GM21526 (cell line): Measurements from ENCODE around the gene PAFAH1B1.
"Not testable (repeated sequence)": the region's sequence is repeated elsewhere in the genome, so short reads cannot be mapped to it uniquely, and the experiment has no call there.

ENCODE experiments used
- ATAC-seq: cut with Tn5 transposase; IDR thresholded peaks from one replicate; pipeline ENCODE4 v1.9.1; 2021; ENCODE audit warnings: moderate library complexity; ENCODE audit not compliant: unreplicated experiment, low FRiP score

PAFAH1B1 gene

DNA sequence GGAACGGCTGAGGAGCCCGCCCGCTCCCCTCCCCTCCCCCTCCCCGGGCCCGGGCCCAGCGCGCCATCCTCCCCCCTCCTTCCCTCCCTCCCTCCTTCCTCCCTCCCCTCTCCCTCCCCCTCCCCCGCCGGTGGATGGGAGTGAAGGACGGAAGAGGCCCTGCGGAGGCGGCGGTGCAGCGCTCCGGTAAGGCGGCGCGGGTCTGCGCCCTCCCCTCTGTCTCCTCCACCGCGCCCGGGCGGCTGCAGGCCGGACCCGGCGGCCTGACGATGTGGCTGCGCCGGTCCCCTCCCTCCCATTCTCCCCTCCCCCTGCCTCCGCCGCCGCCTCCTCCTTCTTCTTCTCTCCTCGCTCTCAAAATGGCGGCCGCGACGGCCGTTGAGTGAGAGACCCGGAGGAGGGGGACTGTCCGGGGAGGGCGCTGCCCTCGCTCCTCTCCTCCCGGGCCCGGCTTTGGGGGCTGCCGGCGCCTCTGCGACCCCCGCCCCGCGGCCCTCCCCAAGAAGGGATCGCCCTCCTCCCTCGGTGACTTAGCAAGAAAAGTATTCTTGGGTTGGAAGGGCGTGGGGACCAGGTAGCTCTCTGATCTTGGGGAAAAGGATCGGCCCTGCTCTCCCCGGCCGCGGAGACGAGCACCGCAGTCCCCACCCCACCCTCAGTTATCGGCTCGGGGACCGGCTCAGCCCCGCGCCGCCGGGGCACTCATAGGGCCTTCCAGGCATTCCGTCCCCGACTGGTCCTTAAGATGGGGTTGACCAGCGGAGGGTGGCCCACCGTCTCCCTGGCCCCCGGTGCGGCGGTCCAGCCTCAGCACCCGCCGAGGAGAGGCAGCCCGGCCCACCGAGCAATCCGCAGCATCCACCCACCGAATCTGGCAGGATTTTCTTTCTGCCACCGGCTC lies 617 bp downstream of the PAFAH1B1 start:
- peak; percentile 35 for ATAC-seq

DNA sequence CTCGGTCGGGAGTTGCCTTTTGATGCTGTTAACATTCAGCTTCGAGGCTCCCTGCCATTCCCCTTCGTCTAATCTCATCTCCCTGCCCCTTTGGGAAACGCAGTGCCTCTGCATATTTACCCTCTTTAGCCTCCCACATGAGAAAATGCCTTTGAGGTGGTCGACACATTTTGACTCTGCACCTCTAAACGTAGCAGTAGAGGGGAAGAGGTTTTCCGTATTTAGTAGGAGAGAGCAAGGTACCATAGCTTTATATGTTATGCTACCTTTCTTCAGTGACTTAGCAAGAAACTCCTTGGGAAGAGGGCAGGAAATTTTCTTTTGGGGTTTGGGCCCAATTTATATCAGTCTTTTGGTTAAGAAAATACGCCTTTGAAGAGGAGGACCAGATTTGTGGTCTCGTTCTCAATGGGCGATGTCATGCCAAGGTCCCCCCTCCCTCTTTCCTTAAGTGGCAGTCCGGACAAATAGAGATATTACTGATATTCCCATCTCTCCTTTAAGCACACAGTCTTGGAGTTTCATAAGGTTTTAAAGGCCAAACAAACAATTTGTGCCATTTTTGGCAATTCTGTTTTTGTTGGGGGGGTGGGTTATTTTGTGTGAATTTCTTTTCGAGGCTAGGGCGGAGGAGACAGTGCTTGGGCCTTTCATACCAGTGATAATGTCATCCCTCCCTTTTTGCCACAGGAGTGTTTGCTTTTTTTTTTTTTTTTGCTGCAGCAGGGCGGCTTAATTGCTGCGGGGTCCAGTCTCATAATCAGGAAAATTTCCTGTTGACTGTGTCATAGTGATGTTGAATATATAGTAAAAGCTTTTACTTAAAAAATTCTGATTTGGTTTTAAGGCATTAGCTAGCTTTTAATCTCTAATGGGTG lies 1.5 kb downstream of the PAFAH1B1 start:
- no peak for ATAC-seq

DNA sequence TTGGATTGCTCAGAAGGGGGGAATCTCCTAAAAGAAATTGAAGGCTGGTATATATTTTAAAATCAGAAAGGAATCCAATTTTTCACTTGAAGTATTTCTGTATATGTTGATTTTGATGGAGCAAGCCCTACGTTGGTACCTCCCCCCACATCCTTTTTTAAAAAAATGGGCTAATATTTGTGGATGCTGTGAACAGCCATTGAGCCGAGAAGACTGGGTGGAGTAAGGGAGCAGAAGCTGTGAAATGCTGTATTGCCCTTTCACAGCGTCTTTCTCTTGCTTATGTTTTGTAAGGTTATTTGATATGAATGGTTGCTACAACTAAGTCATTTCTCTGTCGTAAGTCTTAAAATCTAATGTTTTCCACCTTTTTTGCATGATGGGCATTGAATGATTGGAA lies 2.3 kb downstream of the PAFAH1B1 start:
- ATAC-seq: no peak

DNA sequence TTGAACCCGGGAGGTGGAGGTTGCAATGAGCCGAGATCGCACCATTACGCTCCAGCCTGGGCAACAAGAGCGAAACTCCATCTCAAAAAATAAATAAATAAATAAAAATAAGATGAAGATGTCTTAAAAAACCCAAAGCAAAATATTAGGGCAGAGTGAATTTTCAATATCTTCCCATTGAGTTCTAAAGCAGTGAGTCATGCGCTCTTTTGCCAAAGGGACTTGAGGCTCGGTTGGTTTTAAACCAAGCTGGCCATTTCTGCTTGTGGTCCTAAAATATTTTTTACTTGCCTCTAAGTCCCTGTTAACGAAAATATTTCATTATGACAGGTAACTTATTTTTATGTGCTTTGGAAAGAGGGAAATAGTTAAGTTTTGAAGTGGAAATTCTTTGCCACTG lies 4.7 kb downstream of the PAFAH1B1 start:
- ATAC-seq: no peak

DNA sequence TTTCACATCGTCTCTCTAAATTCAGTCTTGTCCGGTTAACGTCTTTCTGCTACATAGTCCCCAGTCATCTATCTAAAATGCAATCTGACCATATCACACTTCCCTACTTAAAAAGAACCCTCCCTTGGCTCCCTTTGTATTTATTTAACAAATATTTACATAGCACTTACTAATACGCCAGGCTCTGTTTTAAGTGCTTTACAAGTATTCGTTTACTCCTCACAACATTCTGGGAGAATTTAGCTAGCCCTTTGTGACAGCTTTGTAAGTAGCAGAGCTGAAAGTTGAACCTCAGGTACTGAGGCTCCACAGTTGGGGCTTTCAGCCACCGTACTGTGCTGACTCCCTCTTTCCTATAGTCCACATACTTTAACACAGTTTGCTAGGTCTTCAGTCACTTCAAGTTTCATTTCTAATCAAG lies 9.2 kb downstream of the PAFAH1B1 start:
- ATAC-seq: no peak

DNA sequence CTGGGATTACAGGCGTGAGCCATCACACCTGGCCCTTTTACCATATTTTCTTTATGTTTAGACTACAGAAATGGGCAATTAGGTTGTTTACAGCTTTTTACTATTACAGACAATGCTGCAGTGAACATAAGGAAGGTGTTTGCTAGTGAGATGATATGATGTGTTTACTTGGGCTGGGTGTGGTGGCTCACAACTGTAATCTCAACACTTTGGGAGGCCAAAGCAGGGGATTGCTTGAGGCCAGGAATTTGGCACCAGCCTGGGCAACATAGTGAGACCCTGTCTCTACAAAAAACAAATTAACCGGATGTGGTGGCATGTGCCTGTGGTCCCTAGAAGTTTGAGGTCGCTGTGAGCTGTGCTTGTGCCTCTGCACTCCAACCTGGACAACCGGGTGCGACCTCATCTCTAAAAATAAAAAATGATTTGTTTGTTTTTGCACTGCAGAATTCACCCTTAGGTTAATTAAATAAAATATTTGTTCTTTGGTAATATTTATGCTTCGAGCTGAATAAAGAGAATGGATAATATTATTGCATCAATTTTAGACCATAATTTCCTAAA lies 15.0 kb downstream of the PAFAH1B1 start:
- no peak for ATAC-seq

DNA sequence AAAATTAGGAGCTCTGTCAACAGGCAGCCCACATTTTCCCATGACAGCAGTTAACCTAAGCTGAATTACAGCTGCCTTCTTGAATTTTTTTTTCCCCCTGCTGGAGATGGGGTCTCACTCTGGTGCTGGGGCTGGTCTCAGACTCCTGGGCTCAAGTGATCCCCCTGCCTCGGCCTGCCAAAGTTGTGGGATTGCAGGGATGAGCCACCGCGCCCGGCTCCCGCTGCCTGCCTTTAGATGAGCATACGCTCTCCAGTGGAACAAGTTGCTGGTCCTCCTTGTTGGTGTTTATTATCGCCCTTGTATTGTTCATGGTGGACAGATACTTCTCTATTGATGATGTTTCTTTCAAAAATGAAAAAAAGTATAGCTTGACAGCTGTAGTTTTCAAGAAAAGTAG lies 15.6 kb downstream of the PAFAH1B1 start:
- ATAC-seq: no peak

DNA sequence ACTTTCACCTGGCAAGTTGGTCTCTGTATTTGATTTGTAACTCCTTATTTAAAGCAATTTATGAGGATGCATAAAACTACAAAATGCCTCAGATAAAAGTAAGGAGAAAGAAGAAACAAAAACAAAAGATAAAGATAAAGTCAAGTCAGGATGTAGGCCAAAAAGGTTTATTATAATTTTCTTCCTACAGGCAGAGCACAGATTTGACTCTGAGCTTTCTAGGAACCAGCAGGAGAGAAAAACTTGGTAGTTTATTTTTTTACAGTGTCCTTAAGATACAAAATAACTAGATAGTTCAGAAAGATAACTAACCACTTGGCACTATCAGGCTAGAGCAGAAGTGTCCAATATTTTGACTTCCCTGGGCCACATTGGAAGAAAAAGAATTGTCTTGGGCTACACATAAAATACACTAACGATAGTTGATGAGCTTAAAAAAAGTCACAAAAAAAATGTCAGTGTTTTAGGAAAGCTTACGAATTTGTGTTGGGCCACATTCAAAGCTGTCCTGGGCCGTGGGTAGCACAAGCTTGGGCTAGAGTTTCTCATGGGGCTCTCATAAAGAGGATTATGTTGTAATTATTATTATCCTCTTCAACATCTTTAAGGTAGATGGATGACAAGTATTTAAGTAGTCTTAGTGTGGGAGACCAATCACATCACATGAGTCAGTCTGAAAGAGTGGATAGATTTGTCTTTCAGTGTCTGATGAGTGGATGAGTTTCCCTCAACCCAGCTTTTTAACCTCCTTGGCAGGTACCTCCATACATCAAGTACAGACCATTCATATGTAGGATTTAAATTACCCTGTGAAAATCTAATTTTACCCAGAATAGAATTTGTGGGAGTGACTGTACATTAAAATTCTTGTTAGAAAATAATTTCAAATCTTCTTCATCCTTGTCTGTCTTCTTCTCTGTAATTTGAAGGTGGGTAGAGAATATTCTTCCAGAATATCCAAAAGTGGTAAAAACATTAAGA lies 17.0 kb downstream of the PAFAH1B1 start:
- no peak for ATAC-seq

DNA sequence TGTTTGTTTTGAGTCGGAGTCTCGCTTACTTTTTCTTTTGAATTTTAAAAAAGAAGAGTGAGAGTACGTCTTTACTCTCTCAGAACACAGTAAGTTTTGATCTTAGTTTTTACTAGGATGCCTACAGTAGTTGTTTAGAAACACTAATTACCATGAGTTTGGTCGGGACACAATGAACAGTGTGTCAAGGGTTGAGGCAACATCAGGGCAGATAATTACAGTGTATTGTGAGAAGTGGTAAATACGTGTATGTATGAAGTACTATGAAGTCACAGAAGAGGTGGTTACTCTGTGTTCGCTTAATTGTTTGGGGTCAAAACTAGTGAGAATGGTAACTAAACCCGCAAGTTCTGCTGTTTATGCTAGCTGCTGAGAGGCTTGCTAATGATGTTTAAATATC lies 18.2 kb downstream of the PAFAH1B1 start:
- no peak for ATAC-seq

DNA sequence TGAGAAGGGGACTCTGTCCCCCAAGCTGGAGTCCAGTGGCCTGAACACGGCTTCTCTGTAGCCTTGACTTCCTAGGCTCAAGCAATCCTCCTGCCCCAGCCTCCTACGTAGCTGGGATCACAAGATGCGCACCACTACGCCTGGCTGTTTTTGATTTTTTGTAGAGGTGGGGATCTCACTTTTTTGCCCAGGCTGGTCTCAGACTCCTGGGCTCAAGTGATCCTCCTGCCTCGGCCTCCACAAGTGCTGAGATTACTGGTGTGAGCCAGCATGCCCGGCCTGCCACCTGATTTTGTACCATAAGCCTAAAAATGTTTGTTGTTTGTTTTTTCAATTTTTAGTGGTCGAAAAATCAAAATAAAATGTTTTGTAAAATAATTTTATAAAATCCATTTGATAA lies 19.2 kb downstream of the PAFAH1B1 start:
- no peak for ATAC-seq

DNA sequence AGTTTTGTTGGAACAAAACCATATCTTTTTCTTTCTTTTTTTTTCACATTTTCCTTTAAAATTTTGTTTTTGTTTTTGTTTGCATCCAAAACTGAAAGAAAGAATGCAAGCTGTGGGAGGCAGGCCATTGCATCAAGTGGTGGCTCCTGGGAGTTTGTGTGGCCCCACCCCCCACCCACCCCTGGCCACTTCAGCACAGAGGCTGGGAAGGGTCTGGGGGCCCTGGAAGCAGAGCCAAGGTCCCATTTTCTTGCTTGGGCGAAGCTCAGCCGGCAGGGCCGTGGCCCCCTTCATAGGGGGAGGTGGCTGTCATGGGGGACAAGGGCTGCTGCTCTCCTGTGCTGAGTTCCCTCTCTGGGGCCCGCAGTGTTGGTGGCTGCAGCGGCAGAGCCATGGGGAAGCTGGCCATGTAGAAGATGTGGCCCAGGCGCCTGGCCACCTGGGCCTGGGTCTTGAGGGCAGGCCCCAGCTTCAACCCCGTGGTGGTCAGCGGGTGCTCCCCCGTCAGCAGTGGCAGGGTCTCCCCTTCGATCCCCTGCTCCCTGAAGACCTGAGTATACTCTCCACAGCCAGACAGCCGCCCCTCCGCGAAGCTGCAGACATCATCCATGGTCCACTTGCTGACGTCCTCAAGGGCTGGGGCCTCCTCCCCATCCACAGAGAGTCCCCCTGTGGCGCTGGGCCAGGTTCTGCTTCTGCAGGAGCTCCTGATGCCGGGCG lies 19.8 kb downstream of the PAFAH1B1 start:
- ATAC-seq: no peak

DNA sequence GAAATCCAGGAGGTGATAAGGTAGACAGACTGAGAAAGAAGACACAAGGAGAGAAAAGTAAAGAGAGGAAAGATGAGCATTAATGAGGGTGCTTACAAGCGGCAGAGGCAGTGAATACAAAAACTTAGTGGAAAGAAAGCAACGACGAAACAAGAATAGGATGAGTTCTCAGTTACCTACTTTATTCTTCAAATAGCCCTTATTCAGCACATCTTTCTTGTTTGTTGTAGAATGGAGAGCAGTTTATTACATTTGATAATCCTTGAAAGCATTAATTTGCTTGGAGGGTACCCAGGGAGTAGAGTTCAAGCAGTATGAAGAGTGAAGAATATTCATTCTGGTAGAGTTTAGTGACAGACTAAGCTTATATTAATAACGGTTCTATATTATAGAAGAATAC lies 22.4 kb downstream of the PAFAH1B1 start:
- ATAC-seq: no peak

DNA sequence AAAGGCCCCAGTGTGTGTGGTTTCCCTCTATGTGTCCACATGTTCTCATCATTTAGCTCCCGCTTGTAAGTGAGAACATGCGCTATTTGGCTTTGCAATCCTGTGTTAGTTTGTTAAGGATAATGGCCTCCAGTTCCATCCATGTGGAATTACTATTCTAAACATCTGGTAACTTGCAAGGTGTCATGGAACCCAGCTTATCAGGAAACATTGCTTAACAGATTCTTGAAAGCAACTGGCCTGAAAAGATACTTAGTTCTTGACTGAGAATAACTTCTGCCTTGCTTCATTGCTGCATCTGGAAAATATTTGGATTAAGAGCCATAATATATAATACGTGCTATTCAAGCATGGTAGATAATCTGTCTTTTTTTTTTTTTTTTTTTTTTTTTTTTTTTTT lies 27.8 kb downstream of the PAFAH1B1 start:
- no peak for ATAC-seq

DNA sequence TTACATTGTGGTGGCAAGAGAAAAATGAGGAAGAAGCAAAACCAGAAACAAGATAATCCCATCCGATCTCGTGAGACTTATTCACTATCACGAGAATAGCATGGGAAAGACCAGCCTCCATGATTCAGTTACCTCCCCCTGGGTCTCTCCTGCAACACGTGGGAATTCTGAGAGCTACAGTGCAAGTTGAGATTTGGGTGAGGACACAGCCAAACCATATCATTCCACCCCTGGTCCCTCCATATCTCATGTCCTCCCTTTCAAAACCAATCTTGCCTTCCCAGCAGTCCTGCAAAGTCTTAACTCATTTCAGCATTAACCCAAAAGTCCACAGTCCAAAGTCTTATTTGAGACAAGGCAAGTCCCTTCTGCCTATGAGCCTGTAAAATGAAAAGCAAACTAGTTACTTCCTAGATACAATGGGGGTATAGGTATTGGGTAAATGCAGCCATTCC lies 28.5 kb downstream of the PAFAH1B1 start:
- not testable (repeated sequence) for ATAC-seq

DNA sequence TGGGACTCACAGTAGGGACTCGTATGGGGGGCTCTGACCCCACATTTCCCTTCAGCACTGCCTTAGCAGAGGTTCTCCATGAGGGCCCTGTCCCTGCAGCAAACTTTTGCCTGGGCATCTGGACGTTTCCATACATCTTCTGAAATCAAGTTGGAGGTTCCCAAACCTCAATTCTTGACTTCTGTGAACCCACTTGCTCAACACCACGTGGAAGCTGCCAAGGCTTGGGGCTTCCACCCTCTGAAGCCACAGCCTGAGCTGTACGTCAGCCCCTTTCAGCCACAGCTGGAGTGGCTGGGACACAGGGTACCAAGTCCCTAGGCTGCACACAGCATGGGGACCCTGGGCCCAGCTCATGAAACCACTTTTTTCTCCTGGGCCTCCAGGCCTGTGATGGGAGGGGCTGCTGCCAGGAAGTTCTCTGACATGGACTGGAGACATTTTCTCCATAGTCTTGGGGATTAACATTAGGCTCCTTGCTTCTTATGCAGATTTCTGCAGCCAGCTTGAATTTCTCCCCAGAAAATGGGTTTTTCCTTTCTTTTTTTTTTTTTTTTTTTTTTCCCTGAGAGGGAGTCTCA lies 29.4 kb downstream of the PAFAH1B1 start:
- not testable (repeated sequence) for ATAC-seq

DNA sequence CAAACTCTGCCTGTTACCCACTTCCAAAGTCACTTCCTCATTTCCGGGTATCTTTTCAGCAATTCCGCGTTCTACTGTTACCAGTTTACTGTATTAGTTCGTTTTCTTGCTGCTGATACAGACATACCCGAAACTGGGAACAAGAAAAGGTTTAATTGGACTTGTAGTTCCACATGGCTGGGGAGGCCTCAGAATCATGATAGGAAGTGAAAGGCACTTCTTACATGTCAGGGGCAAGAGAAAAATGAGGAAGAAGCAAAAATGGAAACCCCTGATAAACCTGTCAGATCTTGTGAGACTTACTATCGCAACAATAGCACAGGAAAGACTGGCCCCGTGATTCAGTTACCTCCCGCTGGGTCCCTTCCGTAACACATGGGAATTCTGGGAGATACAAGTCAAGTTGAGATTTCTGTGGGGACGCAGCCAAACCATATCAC lies 30.9 kb downstream of the PAFAH1B1 start:
- no peak for ATAC-seq

DNA sequence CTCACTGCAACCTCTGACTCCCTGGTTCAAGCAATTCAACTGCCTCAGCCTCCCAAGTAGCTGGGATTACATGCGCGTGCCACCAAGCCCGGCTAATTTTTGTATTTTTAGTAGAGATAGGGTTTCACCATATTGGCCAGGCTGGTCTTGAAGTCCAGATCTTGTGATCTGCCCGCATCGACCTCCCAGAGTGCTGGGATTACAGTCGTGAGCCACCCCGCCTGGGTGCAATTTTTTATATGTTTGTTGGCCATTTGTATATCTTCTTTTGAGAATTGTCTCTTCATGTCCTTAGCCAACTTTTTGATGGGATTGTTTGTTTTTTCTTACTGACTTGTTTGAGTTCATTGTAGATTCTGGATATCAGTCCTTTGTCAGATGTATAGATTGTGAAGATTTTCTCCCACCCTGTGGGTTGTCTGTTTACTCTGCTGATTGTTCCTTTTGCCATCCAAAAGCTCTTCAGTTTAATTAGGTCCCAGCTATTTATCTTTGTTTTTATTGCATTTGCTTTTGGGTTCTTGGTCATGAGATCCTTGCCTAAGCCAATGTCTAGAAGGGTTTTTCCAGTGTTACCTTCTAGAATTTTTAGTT lies 33.3 kb downstream of the PAFAH1B1 start:
- not testable (repeated sequence) for ATAC-seq

DNA sequence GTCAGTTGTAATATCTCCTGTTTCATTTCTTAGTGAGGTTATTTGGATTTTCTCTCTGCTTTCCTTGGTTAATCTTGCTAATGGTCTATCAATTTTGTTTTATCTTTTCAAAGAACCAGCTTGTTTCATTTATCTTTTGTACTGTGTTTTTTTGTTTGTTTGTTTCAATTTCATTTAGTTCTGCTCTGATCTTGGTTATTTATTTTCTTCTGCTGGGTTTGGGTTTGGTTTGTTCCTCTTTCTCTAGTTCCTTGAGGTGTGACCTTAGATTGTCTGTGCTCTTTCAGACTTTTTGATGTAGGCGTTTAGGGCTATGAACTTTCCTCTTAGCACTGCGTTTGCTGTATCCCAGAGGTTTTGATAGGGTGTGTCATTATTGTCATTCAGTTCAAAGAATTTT lies 35.5 kb downstream of the PAFAH1B1 start:
- not testable (repeated sequence) for ATAC-seq
